ENCODE results near the gene ADGRL2.

DNA sequence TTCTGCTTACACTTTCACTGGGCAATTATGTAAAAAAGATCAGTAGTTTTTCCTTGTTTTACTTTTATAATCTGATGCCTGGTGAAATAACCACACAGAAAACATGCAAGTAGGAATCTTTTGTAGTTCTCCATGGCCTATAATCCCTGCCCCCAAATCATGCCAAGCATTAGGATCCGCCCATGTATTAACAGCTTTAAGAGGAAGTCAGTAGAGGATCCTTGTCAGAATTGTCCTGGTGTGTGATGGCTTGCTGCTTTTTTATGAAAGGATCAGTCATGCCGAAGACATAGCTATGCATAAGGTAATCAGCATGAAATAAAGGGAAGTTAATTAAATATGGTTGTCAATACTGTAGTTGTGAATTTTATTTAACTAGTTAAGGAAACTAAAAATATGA lies 20.0 kb downstream of the ADGRL2 start:
- TF ChIP-seq, protein P1, sequence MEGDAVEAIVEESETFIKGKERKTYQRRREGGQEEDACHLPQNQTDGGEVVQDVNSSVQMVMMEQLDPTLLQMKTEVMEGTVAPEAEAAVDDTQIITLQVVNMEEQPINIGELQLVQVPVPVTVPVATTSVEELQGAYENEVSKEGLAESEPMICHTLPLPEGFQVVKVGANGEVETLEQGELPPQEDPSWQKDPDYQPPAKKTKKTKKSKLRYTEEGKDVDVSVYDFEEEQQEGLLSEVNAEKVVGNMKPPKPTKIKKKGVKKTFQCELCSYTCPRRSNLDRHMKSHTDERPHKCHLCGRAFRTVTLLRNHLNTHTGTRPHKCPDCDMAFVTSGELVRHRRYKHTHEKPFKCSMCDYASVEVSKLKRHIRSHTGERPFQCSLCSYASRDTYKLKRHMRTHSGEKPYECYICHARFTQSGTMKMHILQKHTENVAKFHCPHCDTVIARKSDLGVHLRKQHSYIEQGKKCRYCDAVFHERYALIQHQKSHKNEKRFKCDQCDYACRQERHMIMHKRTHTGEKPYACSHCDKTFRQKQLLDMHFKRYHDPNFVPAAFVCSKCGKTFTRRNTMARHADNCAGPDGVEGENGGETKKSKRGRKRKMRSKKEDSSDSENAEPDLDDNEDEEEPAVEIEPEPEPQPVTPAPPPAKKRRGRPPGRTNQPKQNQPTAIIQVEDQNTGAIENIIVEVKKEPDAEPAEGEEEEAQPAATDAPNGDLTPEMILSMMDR (IDR thresholded peaks at IDR 0.05): no peak
- TF ChIP-seq POLR2AphosphoS5 (IDR thresholded peaks at IDR 0.05) (no peak), EP300 (IDR thresholded peaks at IDR 0.05) (no peak), POLR2A (IDR thresholded peaks at IDR 0.05) (no peak)
